Pancreas (tissue), 10 donors: ENCODE data around the gene ISG20L2. TPM values are rescaled to one million over a fixed set of nuclear protein-coding genes. Genes with fewer than 3 reads are reported as not detected.

Source experiments
- ATAC-seq, 4 donors: fragments of 200-7000 bp; cut with Tn5 transposase; one replicate each; pipeline versions ENCODE4 v1.8.0 to v1.9.1; 2020; ENCODE audit warnings: mild to moderate bottlenecking in 4 of 4, moderate library complexity in 4 of 4
- DNase-seq, 6 donors: peaks; one replicate each; pipeline ENCODE4 v3.0.0-alpha.2; 2020
- FAIRE-seq: peaks from 2 replicates; lab custom pipeline; 2012; peaks lifted over from hg19 to GRCh38; lab: Jason Lieb, UNC
- H3K27ac ChIP-seq, 4 donors: fragments of 200-600 bp; sonication (generic); 1 replicate in 3 of 4; 2 replicates in 1 of 4; pipeline versions ENCODE4 v1.5.0 to v1.8.0; 2020
- H3K27me3 ChIP-seq, 4 donors: fragments of 200-600 bp; one replicate each; pipeline ENCODE4 v1.8.0; 2021
- H3K36me3 ChIP-seq, 3 donors: fragments of 200-600 bp; sonication (generic) in 1 of 3; one replicate each; pipeline versions ENCODE4 v1.5.0 to v1.8.0; 2020 to 2021
- H3K4me1 ChIP-seq, 3 donors: fragments of 200-600 bp; one replicate each; pipeline ENCODE4 v1.8.0; 2021
- H3K4me3 ChIP-seq, 4 donors: fragments of 200-600 bp; sonication (generic) in 2 of 4; one replicate each; pipeline versions ENCODE4 v1.5.0 to v1.8.0; 2020 to 2021
- H3K9me3 ChIP-seq, 4 donors: fragments of 200-600 bp; one replicate each; pipeline ENCODE4 v1.8.0; 2021
- WGBS, 2 donors: extraction: QIAGEN DNeasy Blood & Tissue Kit; methylation state at CpG; one replicate each; pipeline ENCODE4 v1.1.7; 2013; 5-methylcytosine and 5-hydroxymethylcytosine counted together
- intact Hi-C, 3 donors: fragments of 100-400 bp; cut with DNase I; formaldehyde crosslinking; loops; one replicate each; pipeline versions ENCODE4 v1.11.1 to v1.14.2; 2022
- polyA plus RNA-seq, 2 donors: library from polyadenylated mRNA; stranded (reverse); fragments of 200-250 nt; gene quantifications; one replicate each; pipeline ENCODE4 v1.2.3, GENCODE V29; 2013
- total RNA-seq, 6 donors: library from RNA; stranded (reverse); fragmentation: NEBNext Ultra II Directional in 4 of 6; extraction: Animal tissue kit (Norgen Biotek cat#: 25700) in 4 of 6; gene quantifications; one replicate each; pipeline versions ENCODE4 v1.2.1 to v1.2.4, GENCODE V29; 2021 to 2023
- TF ChIP-seq, protein P1 (sequence below), 4 donors: fragments of 200-600 bp; sonication (generic) in 3 of 4; IDR thresholded peaks; one replicate each; pipeline versions ENCODE4 v1.5.0 to v1.8.0; 2021; ENCODE audit warnings: antibody characterized with exemption in 4 of 4
- donor health status: healthy with polysubstance abuse.
- donor health status: DM: no; HTN: no; CAD: no; lungs with moderate emphysema.
- donor health status: DM: no; HTN: no; CAD: no.
- donor health status: control.
- donor health status: control.
- donor health status: Bipolar disorder and iron deficiency.
- donor health status: DM: yes; HTN: yes; CAD: no.
- donor health status: DM: no; HTN: no; CAD: no.
- donor health status: DM: no; HTN: no; CAD: no.
- donor health status: DM: yes; HTN: yes; CAD: no.

The ISG20L2 gene
- total and polyA plus RNA-seq, 8 donors = 5.2 to 13.2 (median 8.3) TPM

DNA sequence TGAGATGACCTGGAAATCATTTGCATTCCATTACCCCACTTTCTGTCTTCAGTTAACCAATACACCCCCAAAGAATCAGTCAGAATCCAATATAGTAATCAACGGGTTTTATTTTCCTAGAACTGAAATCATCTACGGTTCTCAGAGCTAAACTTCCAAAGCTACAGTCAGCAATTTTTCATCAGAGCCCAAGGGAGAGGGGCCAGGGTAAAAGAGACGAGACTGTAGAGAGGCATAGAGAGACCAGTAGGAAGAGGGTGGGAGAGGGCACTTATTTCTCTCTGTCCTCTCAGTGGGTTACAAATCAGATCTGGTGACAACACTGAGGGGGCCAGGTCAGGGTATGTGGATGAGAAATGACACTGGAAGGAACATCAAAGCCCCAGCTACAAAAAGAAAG, 13.5 kb upstream of the ISG20L2 start:
- DNase-seq (no peak), FAIRE-seq (no peak), ATAC-seq (no peak)
- 90 to 94% methylated on average over 3 of the region's 3 CpGs for WGBS, 2 donors
- Histone ChIP-seq H3K27me3 (no peaks in the 10 kb centered on the region), H3K36me3 (peaks cover 0 to 17% (median 8%) of the 10 kb centered on the region in 3 donors), H3K9me3 (no peaks in the 10 kb centered on the region), H3K4me3 (no peak overlapping the region), H3K4me1 (peaks cover 0 to 18% (median 13%) of the 10 kb centered on the region in 3 donors), H3K27ac (peak overlapping the region in 1 of 4 donors; percentile 64)
- intact Hi-C loops = no loop called here
- TF ChIP-seq, protein P1, sequence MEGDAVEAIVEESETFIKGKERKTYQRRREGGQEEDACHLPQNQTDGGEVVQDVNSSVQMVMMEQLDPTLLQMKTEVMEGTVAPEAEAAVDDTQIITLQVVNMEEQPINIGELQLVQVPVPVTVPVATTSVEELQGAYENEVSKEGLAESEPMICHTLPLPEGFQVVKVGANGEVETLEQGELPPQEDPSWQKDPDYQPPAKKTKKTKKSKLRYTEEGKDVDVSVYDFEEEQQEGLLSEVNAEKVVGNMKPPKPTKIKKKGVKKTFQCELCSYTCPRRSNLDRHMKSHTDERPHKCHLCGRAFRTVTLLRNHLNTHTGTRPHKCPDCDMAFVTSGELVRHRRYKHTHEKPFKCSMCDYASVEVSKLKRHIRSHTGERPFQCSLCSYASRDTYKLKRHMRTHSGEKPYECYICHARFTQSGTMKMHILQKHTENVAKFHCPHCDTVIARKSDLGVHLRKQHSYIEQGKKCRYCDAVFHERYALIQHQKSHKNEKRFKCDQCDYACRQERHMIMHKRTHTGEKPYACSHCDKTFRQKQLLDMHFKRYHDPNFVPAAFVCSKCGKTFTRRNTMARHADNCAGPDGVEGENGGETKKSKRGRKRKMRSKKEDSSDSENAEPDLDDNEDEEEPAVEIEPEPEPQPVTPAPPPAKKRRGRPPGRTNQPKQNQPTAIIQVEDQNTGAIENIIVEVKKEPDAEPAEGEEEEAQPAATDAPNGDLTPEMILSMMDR (IDR thresholded peaks at IDR 0.05) = no peak

GRCh38 chr1:156741481-156741983, 13.0 kb upstream of the ISG20L2 start:
- Histone ChIP-seq H3K9me3 (no peaks in the 10 kb centered on the region), H3K4me1 (peaks cover 0 to 16% (median 12%) of the 10 kb centered on the region in 3 donors), H3K36me3 (peaks cover 0 to 20% (median 8%) of the 10 kb centered on the region in 3 donors), H3K4me3 (peak overlapping the region in 2 of 4 donors; percentile 25 to 91), H3K27ac (peak overlapping the region; percentile 63 to 76 (median 70)), H3K27me3 (no peaks in the 10 kb centered on the region)
- intact Hi-C loops = no loop called here
- TF ChIP-seq, protein P1 (IDR thresholded peaks at IDR 0.05) = no peak
- FAIRE-seq (no peak), DNase-seq (no peak), ATAC-seq (no peak)
- WGBS, 2 donors = 50 to 53% methylated on average over 8 of the region's 8 CpGs

GRCh38 chr1:156740741-156741480, 12.3 kb upstream of the ISG20L2 start, which contains the start of gene MRPL24:
Gene MRPL24, minus strand, starts transcription at chr1:156741088. Its CDS starts 2,384 bp downstream, at chr1:156738704.
- ATAC-seq = peak; percentile 92 to 96 (median 94)
- 0% methylated on average over 38 of the region's 38 CpGs for WGBS, 2 donors
- TF ChIP-seq, protein P1 (IDR thresholded peaks at IDR 0.05) = no peak

GRCh38 chr1:156740237-156740740, 11.7 kb upstream of the ISG20L2 start:
- FAIRE-seq = no peak
- Histone ChIP-seq H3K27ac (peak overlapping the region; percentile 20 to 62 (median 41)), H3K4me1 (peaks cover 0 to 5% (median under 1%) of the 10 kb centered on the region in 3 donors), H3K9me3 (no peaks in the 10 kb centered on the region), H3K4me3 (peak overlapping the region; percentile 51 to 91 (median 56)), H3K27me3 (no peaks in the 10 kb centered on the region), H3K36me3 (peaks cover 0 to 26% (median 8%) of the 10 kb centered on the region in 3 donors)
- TF ChIP-seq, protein P1 (IDR thresholded peaks at IDR 0.05) = no peak
- WGBS, 2 donors = 8 to 10% methylated on average over 7 of the region's 7 CpGs
- peak; percentile 5 to 12 (median 6) for ATAC-seq
- DNase-seq = no peak
- intact Hi-C loops = no loop called here

More at GRCh38 chr1:156740741-156741480, 12.3 kb upstream of the ISG20L2 start, which contains the start of gene MRPL24:
- peak; percentile 92 for FAIRE-seq
- peak within 1 kb of the TSS; percentile 63 to 76 (median 70) for H3K27ac ChIP-seq
- intact Hi-C loops = no loop called here
- peaks cover 0 to 10% (median 6%) of the 10 kb centered on the region in 3 donors for H3K4me1 ChIP-seq
- H3K4me3 ChIP-seq = peak within 1 kb of the TSS; percentile 51 to 91 (median 56)
- DNase-seq = peak; percentile 93 to 99 (median 98)
- peaks cover 0 to 26% (median 8%) of the 10 kb centered on the region in 3 donors for H3K36me3 ChIP-seq
- no peaks in the 10 kb centered on the region for H3K27me3 ChIP-seq
- H3K9me3 ChIP-seq = no peaks in the 10 kb centered on the region
